GM18951 (cell line): ENCODE data around the gene RPL19.
"Not testable (repeated sequence)": the region's sequence is repeated elsewhere in the genome, so short reads cannot be mapped to it uniquely, and the experiment has no call there.

Experiments
- POLR2A ChIP-seq: IDR thresholded peaks from 4 replicates; pipeline ENCODE4 v1.6.1; 2011; ENCODE audit warnings: mild to moderate bottlenecking; ENCODE audit not compliant: insufficient read length, insufficient read depth; ENCODE audit errors: extremely low read depth
- in situ Hi-C: fragments of 300-500 bp; cut with MboI; formaldehyde crosslinking; loops from one replicate; pipeline ENCODE4 v1.12.0; 2022; ENCODE audit warnings: low sequenced_read_pairs, mixed read lengths, inconsistent platforms; ENCODE audit not compliant: unreplicated experiment

The RPL19 gene

GRCh38 chr17:39238311-39238972 is 38.4 kb downstream of the RPL19 start:
- in situ Hi-C loops = no loop called here
- TF ChIP-seq POLR2A = no peak

GRCh38 chr17:39239640-39240314 is 39.7 kb downstream of the RPL19 start:
- no peak for TF ChIP-seq POLR2A
- in situ Hi-C loops = loop anchor here (5.0 kb wide), 1 partner anchor 32 kb away; no protein-coding TSS in a partner anchor

- in situ Hi-C loops = loop anchor here (5.0 kb wide), 1 partner anchor 33 kb away; no protein-coding TSS in a partner anchor
- TF ChIP-seq POLR2A = no peak
Observed at GRCh38 chr17:39240631-39241030, 40.5 kb downstream of the RPL19 start.

GRCh38 chr17:39243155-39243554 is 43.1 kb downstream of the RPL19 start:
- no peak for TF ChIP-seq POLR2A
- in situ Hi-C loops = loop anchor here (5.0 kb wide), 1 partner anchor 36 kb away; no protein-coding TSS in a partner anchor

GRCh38 chr17:39244016-39244599 is 44.0 kb downstream of the RPL19 start:
- in situ Hi-C loops = loop anchor here (5.0 kb wide), 1 partner anchor 37 kb away; no protein-coding TSS in a partner anchor
- TF ChIP-seq POLR2A = no peak

GRCh38 chr17:39244600-39245570 is 44.8 kb downstream of the RPL19 start:
- in situ Hi-C loops = loop anchor here (5.0 kb wide), 1 partner anchor 38 kb away; no protein-coding TSS in a partner anchor
- TF ChIP-seq POLR2A = no peak

GRCh38 chr17:39246274-39246673 is 46.2 kb downstream of the RPL19 start:
- no peak for TF ChIP-seq POLR2A
- in situ Hi-C loops = no loop called here

- in situ Hi-C loops = not testable (repeated sequence)
Observed at GRCh38 chr17:39250076-39250475, 50.0 kb downstream of the RPL19 start.

GRCh38 chr17:39251997-39252396 is 51.9 kb downstream of the RPL19 start:
- TF ChIP-seq POLR2A = no peak
- in situ Hi-C loops = no loop called here

GRCh38 chr17:39252788-39253460 is 52.8 kb downstream of the RPL19 start:
- in situ Hi-C loops = no loop called here
- TF ChIP-seq POLR2A = no peak
